Endothelial cell (in vitro differentiated cells): ENCODE measurements around the gene FZD4. TPM values are rescaled to one million over a fixed set of nuclear protein-coding genes. Genes with fewer than 3 reads are reported as not detected.
"Not testable (repeated sequence)": the region's sequence is repeated elsewhere in the genome, so short reads cannot be mapped to it uniquely, and the experiment has no call there.

Experiments
- DNase-seq: peaks from one replicate; pipeline ENCODE4 v3.0.0; 2021; ENCODE audit warnings: low spot score
- H3K27ac Mint-ChIP-seq: one replicate; pipeline ENCODE4 v1.8.0; 2021; ENCODE audit warnings: mixed read lengths, inconsistent platforms; ENCODE audit not compliant: unreplicated experiment
- H3K27me3 Mint-ChIP-seq: one replicate; pipeline ENCODE4 v1.8.0; 2021; ENCODE audit warnings: mild to moderate bottlenecking, moderate library complexity, mixed read lengths, inconsistent platforms; ENCODE audit not compliant: unreplicated experiment
- H3K36me3 Mint-ChIP-seq: one replicate; pipeline ENCODE4 v1.8.0; 2021; ENCODE audit warnings: mild to moderate bottlenecking, low read depth, mixed read lengths, inconsistent platforms; ENCODE audit not compliant: unreplicated experiment
- H3K4me1 Mint-ChIP-seq: one replicate; pipeline ENCODE4 v1.8.0; 2021; ENCODE audit warnings: mild to moderate bottlenecking, mixed read lengths, inconsistent platforms; ENCODE audit not compliant: unreplicated experiment
- H3K4me3 Mint-ChIP-seq: one replicate; pipeline ENCODE4 v1.8.0; 2021; ENCODE audit warnings: mild to moderate bottlenecking, mixed read lengths, inconsistent platforms; ENCODE audit not compliant: unreplicated experiment
- H3K9me3 Mint-ChIP-seq: one replicate; pipeline ENCODE4 v1.8.0; 2021; ENCODE audit warnings: mixed read lengths, inconsistent platforms; ENCODE audit not compliant: unreplicated experiment
- long read RNA-seq: library from polyadenylated mRNA; unstranded; transcript quantifications from one replicate; pipeline ENCODE4 v2.0.0, GENCODE V29; 2020; ENCODE audit not compliant: unreplicated experiment
- total RNA-seq: library from RNA; stranded (reverse); fragmentation: NEBNext Ultra II Directional; extraction: Animal tissue kit (Norgen Biotek cat#: 25700); gene quantifications from one replicate; pipeline ENCODE4 v1.2.1, GENCODE V29; 2021; ENCODE audit not compliant: unreplicated experiment
- TF ChIP-seq, protein P1 (sequence below): fragments of 200-600 bp; sonication (generic); IDR thresholded peaks from one replicate; pipeline ENCODE4 v1.5.0; 2021; ENCODE audit warnings: antibody characterized with exemption; ENCODE audit not compliant: unreplicated experiment

Gene FZD4
- 71.5 TPM for total RNA-seq
- long read RNA-seq, partial matches to known transcripts: 0 of 9 reads
- long read RNA-seq, other reads (novel, unspliced or antisense): 9 of 9 reads

DNA sequence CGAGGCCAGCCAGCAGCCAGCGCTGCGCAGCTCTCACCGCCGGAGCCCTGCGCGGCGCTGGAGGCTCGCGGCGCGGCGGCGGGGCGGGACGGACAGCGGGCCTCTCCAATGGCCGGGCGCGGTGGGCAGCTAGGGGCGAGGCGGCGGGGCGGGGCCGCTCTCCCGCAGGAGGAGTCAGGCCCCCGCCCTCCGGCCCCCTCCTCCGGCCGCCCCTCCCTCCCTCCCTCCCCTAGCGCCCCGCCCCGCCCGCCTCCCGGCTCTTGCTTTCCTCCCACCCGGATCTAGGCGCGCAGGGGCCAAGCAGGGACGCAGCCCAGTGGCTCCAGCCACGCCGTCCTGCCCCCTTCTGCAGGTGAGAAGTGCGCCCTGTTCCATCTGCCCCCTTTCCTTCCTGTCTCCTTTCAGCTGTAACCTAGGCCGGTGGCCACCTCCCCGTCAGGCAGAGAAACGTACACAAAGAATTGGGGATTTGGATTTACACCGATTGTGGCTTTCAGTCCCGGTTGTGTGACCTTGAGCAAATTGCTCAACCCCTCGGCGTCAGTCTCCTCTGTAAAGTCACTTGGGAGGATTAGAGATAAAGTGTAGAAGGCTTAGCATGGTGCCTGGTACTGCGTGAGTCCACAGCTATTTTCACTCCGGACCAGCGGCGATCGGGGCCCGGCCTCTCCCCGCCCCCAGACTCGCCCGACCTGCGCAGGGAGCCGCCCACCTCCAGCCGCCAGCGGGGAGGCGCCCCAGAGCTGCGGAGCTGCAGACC, at the start of gene FZD4:
FZD4 (minus strand) TSS at position 35 of the 760 bp plus-strand sequence. CDS start 310 bp downstream, outside the sequence.
- peak; percentile 94 for DNase-seq
- H3K4me1 Mint-ChIP-seq: peaks cover 60% of the 10 kb centered on the region

DNA sequence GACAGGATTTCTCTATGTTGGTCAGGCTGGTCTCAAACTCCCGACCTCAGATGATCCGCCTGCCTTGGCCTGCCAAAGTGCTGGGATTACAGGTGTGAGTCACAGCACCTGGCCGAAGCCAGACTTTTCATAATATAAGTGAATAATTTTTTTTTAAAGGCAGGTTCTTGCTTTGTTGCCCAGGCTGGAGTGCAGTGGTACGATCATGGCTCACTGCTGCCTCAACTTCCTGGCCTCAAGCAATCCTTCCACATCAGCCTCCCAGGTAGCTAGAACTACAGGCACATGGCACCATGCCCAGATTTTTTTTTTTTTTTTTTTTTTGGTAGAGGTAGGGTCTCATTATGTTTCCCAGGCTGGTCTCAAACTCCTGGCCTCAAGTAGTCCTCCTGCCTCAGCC, 49.1 kb upstream of the FZD4 start:
- not testable (repeated sequence) for H3K4me3 Mint-ChIP-seq, H3K27ac Mint-ChIP-seq, H3K9me3 Mint-ChIP-seq, H3K36me3 Mint-ChIP-seq, H3K27me3 Mint-ChIP-seq, DNase-seq
- peaks cover 13% of the 10 kb centered on the region for H3K4me1 Mint-ChIP-seq

More for the DNA sequence above, at the start of gene FZD4:
- H3K4me3 Mint-ChIP-seq: peak within 1 kb of the TSS; percentile 98
- peaks cover 39% of the 10 kb centered on the region for H3K36me3 Mint-ChIP-seq
- TF ChIP-seq, protein P1, sequence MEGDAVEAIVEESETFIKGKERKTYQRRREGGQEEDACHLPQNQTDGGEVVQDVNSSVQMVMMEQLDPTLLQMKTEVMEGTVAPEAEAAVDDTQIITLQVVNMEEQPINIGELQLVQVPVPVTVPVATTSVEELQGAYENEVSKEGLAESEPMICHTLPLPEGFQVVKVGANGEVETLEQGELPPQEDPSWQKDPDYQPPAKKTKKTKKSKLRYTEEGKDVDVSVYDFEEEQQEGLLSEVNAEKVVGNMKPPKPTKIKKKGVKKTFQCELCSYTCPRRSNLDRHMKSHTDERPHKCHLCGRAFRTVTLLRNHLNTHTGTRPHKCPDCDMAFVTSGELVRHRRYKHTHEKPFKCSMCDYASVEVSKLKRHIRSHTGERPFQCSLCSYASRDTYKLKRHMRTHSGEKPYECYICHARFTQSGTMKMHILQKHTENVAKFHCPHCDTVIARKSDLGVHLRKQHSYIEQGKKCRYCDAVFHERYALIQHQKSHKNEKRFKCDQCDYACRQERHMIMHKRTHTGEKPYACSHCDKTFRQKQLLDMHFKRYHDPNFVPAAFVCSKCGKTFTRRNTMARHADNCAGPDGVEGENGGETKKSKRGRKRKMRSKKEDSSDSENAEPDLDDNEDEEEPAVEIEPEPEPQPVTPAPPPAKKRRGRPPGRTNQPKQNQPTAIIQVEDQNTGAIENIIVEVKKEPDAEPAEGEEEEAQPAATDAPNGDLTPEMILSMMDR: no peak
- peak within 1 kb of the TSS; percentile 98 for H3K27ac Mint-ChIP-seq
- peaks cover 16% of the 10 kb centered on the region for H3K27me3 Mint-ChIP-seq
- H3K9me3 Mint-ChIP-seq: no peaks in the 10 kb centered on the region

DNA sequence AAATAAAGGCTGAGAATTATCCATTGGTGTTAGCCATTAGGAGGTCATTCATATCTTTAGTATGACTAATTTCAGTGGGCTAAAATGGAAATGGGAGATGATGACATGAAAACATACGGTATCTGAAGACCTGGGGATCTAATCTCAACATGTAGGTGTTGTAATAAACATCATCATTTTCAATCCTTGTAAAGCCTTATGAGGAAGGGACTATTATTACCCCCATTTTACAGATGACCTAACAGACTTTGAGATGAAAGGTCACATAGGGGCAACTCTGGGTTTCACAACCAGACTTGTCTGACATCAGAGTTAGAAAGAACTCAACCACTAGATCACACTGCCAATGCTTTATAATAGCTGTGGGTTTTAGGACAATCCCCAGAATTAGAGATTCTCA, 47.7 kb upstream of the FZD4 start:
- H3K27ac Mint-ChIP-seq: no peak overlapping the region
- H3K27me3 Mint-ChIP-seq: peaks cover 3% of the 10 kb centered on the region
- no peaks in the 10 kb centered on the region for H3K36me3 Mint-ChIP-seq
- TF ChIP-seq, protein P1: no peak
- H3K4me1 Mint-ChIP-seq: peaks cover 15% of the 10 kb centered on the region
- no peak for DNase-seq
- H3K4me3 Mint-ChIP-seq: no peak overlapping the region
- no peaks in the 10 kb centered on the region for H3K9me3 Mint-ChIP-seq

DNA sequence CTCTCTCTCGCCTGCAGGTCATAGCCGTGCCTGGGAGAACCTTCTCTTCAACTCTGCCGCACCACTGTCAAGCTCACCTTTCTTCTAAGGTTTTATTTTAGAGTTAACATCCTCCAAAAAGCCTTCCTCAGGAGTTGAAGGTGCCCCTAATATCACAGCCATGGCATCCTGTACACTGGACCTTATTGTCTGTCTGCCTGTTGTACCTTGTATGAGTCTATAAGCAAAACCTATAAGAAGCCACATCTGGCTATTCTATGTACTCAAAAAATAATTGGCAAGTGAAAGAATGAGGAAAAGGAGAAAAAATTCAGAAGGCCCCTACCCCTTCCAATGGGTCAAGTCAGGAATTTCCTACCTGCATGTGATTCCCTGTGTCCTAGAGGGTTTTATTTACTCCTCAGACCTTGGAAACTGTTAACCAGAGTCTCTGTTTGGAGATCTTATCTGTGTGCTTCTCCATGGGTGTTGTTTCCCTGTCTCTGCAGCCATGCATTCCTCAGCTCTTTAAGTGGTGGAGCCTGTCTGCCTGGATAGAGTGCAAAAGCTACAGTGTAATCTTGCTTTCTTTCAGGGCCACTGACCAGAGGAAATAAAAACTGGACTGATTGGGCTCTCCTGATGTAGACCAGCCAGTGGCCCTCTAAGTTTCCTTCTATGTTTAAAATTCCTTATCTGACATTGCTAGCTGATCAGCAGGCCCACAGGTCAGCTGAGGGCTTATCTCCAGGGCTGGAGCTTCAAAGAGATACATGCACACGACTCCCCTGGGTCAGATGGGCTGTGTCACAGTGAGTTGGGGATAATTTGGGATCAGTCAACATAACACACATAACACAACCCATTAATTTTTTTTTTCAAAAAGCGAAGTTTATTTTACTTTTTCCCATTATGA, 44.9 kb upstream of the FZD4 start:
- Mint-ChIP-seq H3K36me3 (no peaks in the 10 kb centered on the region), H3K4me3 (no peak overlapping the region), H3K27me3 (peaks cover 3% of the 10 kb centered on the region), H3K9me3 (no peaks in the 10 kb centered on the region), H3K4me1 (peaks cover 18% of the 10 kb centered on the region), H3K27ac (peak overlapping the region; percentile 76)
- DNase-seq: no peak
- TF ChIP-seq, protein P1: no peak

DNA sequence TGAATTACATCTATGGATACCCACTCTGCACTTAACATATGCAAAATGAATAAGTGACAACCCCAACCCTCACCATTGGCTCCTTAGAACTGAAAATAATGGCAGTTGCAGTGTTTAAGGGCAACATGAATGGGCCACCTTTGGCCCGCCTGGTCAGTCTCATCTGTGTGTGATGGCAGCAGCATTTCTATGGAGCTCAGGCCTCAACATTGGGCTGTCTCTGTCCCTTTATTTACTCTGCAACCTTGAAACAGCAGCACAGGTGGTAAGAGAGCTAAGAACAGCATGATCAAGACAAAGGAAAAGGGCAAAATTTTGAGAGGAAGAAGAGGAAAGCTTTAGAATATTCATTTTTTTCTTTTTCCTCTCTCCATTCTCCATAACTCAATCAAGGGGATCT, 44.2 kb upstream of the FZD4 start:
- no peaks in the 10 kb centered on the region for H3K9me3 Mint-ChIP-seq
- H3K27me3 Mint-ChIP-seq: no peaks in the 10 kb centered on the region
- peak overlapping the region; percentile 76 for H3K27ac Mint-ChIP-seq
- H3K4me3 Mint-ChIP-seq: no peak overlapping the region
- H3K4me1 Mint-ChIP-seq: peaks cover 18% of the 10 kb centered on the region
- no peak for DNase-seq
- TF ChIP-seq, protein P1: no peak
- no peaks in the 10 kb centered on the region for H3K36me3 Mint-ChIP-seq
